ENCODE measurements around the gene EIPR1. TPM values are rescaled to one million over a fixed set of nuclear protein-coding genes. Genes with fewer than 3 reads are reported as not detected.

The EIPR1 gene
- total and polyA plus RNA-seq, 2 donors (not counting 3 experiments of a cell fraction or from before 2014, with no cell fraction given), result 30.8 to 57.3 TPM

DNA sequence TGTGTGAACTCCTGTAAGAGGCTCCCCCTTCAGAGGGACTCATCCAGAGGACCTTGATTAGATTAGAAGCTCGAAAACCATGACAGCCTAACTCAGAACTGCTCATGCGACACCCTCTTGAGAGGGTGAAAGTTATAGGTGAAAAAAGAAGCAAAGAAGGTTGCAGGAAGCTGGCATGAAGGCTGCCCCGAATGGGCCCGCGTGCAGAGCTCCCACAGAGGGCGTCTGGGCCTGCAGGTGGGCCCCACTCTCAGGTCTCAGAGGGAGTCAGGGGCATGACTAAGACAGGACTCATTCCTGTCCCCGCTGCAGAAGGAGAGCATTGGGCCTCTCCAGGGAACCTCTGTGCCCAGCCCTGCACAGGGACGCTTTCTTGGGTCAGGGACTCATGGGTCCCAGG lies 235.4 kb downstream of the EIPR1 start:
- Histone ChIP-seq H3K79me2 (ENCODE audit: control insufficient read depth, insufficient read depth, low read length) (no peaks in the 10 kb centered on the region), H3K36me3 (ENCODE audit: control insufficient read depth in 2 of 2, extremely low read depth in 1 of 2, insufficient read depth in 2 of 2, low read length in 2 of 2) (no peaks in the 10 kb centered on the region), H3K27me3 (ENCODE audit: control insufficient read depth in 2 of 2, insufficient read depth in 2 of 2, low read length in 2 of 2) (no peaks in the 10 kb centered on the region), H3K9me3 (replicated peaks; ENCODE audit: control insufficient read depth, insufficient read depth, low read length) (no peaks in the 10 kb centered on the region), H3K9me1 (replicated peaks; ENCODE audit: control insufficient read depth, extremely low read depth, insufficient read depth, low read length) (no peaks in the 10 kb centered on the region), H4K20me1 (replicated peaks; ENCODE audit: control insufficient read depth, extremely low read depth, insufficient read depth, low read length) (no peaks in the 10 kb centered on the region), H3K4me2 (ENCODE audit: insufficient read depth, low read length) (no peak overlapping the region), H2AFZ (ENCODE audit: low read depth, low read length) (no peak overlapping the region), H3K4me3 (replicated peaks in 1 of 3; ENCODE audit: insufficient read depth in 1 of 3, low read depth in 1 of 3, low read length in 3 of 3) (no peak overlapping the region), H3K4me1 (ENCODE audit: control insufficient read depth, extremely low read depth, insufficient read depth, low read length) (no peaks in the 10 kb centered on the region), H3K9ac (replicated peaks; ENCODE audit: extremely low read depth, insufficient read depth, low read length) (no peak overlapping the region), H3K27ac (ENCODE audit: insufficient read depth, low read depth, low read length) (no peak overlapping the region)
- dilution Hi-C loops (cut with MboI; ENCODE audit: extremely low pct_ligation_motif_present, low sequenced_read_pairs) (no loop called here), intact Hi-C loops (cut with micrococcal nuclease) (no loop called here)
- POLR2A ChIA-PET, result no interaction called here
- BruUV-seq (replicated peaks), result no TSS peak
- TF ChIP-seq, protein P1, sequence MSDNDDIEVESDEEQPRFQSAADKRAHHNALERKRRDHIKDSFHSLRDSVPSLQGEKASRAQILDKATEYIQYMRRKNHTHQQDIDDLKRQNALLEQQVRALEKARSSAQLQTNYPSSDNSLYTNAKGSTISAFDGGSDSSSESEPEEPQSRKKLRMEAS (IDR thresholded peaks at IDR 0.05; ENCODE audit: insufficient read depth, insufficient read length), result no peak
- TF ChIP-seq GATA2 (IDR thresholded peaks at IDR 0.05; ENCODE audit: insufficient read depth, insufficient read length, low read depth, low read length) (no peak), JUN (IDR thresholded peaks at IDR 0.05; ENCODE audit: borderline replicate concordance, insufficient read depth, insufficient read length, low read depth) (no peak), MYC (IDR thresholded peaks at IDR 0.05; ENCODE audit: low read depth, low read length) (no peak), POLR2A (IDR thresholded peaks at IDR 0.05; ENCODE audit: low read depth, low read length) (no peak), FOS (IDR thresholded peaks at IDR 0.05; ENCODE audit: borderline replicate concordance, insufficient read depth, low read length) (no peak), POLR2AphosphoS5 (IDR thresholded peaks at IDR 0.05; ENCODE audit: insufficient read depth, low read depth, low read length) (no peak), EZH2 (IDR thresholded peaks at IDR 0.05; ENCODE audit: borderline replicate concordance, low read depth, low read length, severe bottlenecking) (no peak)
- TF ChIP-seq, protein P2, sequence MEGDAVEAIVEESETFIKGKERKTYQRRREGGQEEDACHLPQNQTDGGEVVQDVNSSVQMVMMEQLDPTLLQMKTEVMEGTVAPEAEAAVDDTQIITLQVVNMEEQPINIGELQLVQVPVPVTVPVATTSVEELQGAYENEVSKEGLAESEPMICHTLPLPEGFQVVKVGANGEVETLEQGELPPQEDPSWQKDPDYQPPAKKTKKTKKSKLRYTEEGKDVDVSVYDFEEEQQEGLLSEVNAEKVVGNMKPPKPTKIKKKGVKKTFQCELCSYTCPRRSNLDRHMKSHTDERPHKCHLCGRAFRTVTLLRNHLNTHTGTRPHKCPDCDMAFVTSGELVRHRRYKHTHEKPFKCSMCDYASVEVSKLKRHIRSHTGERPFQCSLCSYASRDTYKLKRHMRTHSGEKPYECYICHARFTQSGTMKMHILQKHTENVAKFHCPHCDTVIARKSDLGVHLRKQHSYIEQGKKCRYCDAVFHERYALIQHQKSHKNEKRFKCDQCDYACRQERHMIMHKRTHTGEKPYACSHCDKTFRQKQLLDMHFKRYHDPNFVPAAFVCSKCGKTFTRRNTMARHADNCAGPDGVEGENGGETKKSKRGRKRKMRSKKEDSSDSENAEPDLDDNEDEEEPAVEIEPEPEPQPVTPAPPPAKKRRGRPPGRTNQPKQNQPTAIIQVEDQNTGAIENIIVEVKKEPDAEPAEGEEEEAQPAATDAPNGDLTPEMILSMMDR (IDR thresholded peaks at IDR 0.05; ENCODE audit: extremely low read depth in 1 of 2, insufficient read depth in 1 of 2, low read depth in 1 of 2, low read length in 2 of 2), result no peak
- no peak for DNase-seq (ENCODE audit: low read depth, low spot score)
- CTCF ChIA-PET, result no interaction called here
- no peak for FAIRE-seq
